Type B pancreatic cell (in vitro differentiated cells): Measurements from ENCODE around the gene RASSF10. TPM values are rescaled to one million over a fixed set of nuclear protein-coding genes. Genes with fewer than 3 reads are reported as not detected.

Experiments
- DNase-seq: peaks from one replicate; pipeline ENCODE4 v3.0.0; 2021; ENCODE audit warnings: mixed read lengths; ENCODE audit not compliant: unreplicated experiment; ENCODE audit errors: extremely low spot score
- H3K27ac Mint-ChIP-seq: 2 replicates; pipeline ENCODE4 v1.8.0; 2021; ENCODE audit warnings: mild to moderate bottlenecking, mixed read lengths
- H3K27me3 Mint-ChIP-seq: 2 replicates; pipeline ENCODE4 v1.8.0; 2021; ENCODE audit warnings: mixed read lengths
- H3K36me3 Mint-ChIP-seq: 2 replicates; pipeline ENCODE4 v1.8.0; 2021; ENCODE audit warnings: mixed read lengths
- H3K4me1 Mint-ChIP-seq: one replicate; pipeline ENCODE4 v1.8.0; 2021; ENCODE audit warnings: mixed read lengths; ENCODE audit not compliant: unreplicated experiment
- H3K4me3 Mint-ChIP-seq: 2 replicates; pipeline ENCODE4 v1.8.0; 2021; ENCODE audit warnings: mild to moderate bottlenecking, mixed read lengths
- H3K9me3 Mint-ChIP-seq: 2 replicates; pipeline ENCODE4 v1.8.0; 2021; ENCODE audit warnings: mixed read lengths
- total RNA-seq: library from RNA; stranded (reverse); gene quantifications from 2 replicates; pipeline ENCODE4 v1.2.1, GENCODE V29; 2021; ENCODE audit warnings: low replicate concordance
- TF ChIP-seq, protein P1 (sequence below): fragments of 200-600 bp; sonication (generic); conservative IDR thresholded peaks from 2 replicates; pipeline ENCODE4 v1.5.0; 2021; ENCODE audit warnings: antibody characterized with exemption, mild to moderate bottlenecking

Gene RASSF10
- total RNA-seq, 1 donor from 2014 or later: 8.6 TPM

DNA sequence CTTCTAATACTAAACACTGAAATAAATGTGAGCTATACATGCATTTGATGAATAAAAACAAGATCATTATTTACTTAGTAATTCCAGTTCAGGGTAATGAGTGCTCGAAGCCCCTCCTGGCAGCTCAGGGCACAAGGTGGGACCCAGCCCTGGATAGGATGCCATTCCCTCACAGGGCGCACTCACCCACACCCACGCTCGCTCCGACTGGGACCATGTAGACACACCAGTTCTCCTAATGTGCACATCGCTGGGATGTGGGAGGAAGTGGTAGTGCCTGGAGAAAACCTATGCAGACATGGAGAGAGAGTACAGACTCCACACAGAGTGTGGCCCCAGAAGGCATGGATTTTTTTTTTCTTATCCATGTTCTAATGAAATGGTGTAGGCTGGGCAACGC lies 44.5 kb upstream of the RASSF10 start:
- peaks cover 3% of the 10 kb centered on the region for H3K27me3 Mint-ChIP-seq
- H3K36me3 Mint-ChIP-seq: no peaks in the 10 kb centered on the region
- no peak overlapping the region for H3K4me3 Mint-ChIP-seq
- no peak overlapping the region for H3K27ac Mint-ChIP-seq
- TF ChIP-seq, protein P1, sequence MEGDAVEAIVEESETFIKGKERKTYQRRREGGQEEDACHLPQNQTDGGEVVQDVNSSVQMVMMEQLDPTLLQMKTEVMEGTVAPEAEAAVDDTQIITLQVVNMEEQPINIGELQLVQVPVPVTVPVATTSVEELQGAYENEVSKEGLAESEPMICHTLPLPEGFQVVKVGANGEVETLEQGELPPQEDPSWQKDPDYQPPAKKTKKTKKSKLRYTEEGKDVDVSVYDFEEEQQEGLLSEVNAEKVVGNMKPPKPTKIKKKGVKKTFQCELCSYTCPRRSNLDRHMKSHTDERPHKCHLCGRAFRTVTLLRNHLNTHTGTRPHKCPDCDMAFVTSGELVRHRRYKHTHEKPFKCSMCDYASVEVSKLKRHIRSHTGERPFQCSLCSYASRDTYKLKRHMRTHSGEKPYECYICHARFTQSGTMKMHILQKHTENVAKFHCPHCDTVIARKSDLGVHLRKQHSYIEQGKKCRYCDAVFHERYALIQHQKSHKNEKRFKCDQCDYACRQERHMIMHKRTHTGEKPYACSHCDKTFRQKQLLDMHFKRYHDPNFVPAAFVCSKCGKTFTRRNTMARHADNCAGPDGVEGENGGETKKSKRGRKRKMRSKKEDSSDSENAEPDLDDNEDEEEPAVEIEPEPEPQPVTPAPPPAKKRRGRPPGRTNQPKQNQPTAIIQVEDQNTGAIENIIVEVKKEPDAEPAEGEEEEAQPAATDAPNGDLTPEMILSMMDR: no peak
- H3K4me1 Mint-ChIP-seq: no peaks in the 10 kb centered on the region
- no peaks in the 10 kb centered on the region for H3K9me3 Mint-ChIP-seq
- DNase-seq: no peak

DNA sequence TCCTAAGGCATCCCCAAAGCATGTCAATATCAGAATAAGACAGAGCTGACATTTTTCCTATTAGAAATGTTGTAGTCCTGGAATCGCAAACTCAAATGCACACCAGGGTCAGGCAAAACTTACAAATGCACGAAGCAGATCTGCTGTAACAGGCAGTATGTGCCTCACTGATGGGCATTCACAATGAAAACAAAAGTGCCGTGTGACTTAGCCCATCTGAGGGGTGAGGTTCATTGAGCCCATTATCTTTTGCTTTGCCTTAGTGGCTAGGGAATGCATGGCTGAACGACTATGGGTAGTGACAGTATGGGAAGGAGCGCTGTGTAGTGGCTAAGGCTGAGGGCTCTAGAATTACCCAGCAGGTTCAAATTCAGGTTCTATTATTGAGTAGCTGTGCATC lies 43.1 kb upstream of the RASSF10 start:
- peaks cover 3% of the 10 kb centered on the region for H3K27me3 Mint-ChIP-seq
- no peak overlapping the region for H3K27ac Mint-ChIP-seq
- no peaks in the 10 kb centered on the region for H3K4me1 Mint-ChIP-seq
- TF ChIP-seq, protein P1: no peak
- no peak for DNase-seq
- H3K4me3 Mint-ChIP-seq: no peak overlapping the region
- no peaks in the 10 kb centered on the region for H3K9me3 Mint-ChIP-seq
- no peaks in the 10 kb centered on the region for H3K36me3 Mint-ChIP-seq

DNA sequence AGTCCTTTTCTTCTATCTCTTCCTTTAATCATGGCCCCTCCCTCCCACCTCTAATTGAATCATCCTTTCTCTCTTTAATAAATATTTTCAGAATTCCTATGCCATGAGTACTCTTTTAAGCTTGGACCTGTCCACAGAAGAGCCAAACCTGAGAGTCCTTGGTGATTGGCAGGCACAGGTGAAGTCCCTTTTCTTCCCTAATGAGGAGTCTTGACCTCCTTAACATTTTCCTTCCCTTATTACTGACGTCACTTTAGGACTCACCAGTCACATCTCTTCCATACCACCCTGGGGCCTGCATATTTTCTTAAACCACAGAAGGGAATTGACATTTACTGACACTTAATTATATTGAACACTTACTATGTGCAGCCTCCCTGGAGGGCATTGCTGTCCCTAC lies 41.0 kb upstream of the RASSF10 start:
- DNase-seq: no peak
- H3K9me3 Mint-ChIP-seq: no peaks in the 10 kb centered on the region
- no peak overlapping the region for H3K27ac Mint-ChIP-seq
- H3K4me1 Mint-ChIP-seq: peaks cover 4% of the 10 kb centered on the region
- peaks cover 3% of the 10 kb centered on the region for H3K27me3 Mint-ChIP-seq
- TF ChIP-seq, protein P1: no peak
- no peaks in the 10 kb centered on the region for H3K36me3 Mint-ChIP-seq
- no peak overlapping the region for H3K4me3 Mint-ChIP-seq

DNA sequence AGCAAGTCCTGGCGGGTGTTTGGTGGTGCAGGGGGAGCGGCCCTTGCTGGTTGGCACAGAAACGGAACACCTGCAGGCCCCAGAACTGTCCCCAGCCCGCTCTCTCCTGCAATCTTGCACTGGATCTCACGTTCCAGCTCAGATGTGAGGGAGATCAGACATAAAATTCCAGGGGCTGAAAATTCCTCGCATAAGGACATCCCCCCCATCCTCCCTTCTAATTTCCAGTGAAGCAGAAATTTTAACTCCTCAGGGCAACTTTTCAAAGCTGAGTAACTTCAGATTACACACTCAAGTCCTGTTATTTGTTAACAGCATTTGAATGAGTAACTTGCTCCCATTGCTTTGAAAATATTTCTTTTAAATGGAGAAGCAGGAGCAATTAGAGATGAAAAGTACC lies 40.3 kb upstream of the RASSF10 start:
- no peak overlapping the region for H3K27ac Mint-ChIP-seq
- H3K27me3 Mint-ChIP-seq: peaks cover 3% of the 10 kb centered on the region
- H3K36me3 Mint-ChIP-seq: no peaks in the 10 kb centered on the region
- TF ChIP-seq, protein P1: no peak
- H3K4me1 Mint-ChIP-seq: peaks cover 4% of the 10 kb centered on the region
- no peaks in the 10 kb centered on the region for H3K9me3 Mint-ChIP-seq
- no peak overlapping the region for H3K4me3 Mint-ChIP-seq
- DNase-seq: no peak

DNA sequence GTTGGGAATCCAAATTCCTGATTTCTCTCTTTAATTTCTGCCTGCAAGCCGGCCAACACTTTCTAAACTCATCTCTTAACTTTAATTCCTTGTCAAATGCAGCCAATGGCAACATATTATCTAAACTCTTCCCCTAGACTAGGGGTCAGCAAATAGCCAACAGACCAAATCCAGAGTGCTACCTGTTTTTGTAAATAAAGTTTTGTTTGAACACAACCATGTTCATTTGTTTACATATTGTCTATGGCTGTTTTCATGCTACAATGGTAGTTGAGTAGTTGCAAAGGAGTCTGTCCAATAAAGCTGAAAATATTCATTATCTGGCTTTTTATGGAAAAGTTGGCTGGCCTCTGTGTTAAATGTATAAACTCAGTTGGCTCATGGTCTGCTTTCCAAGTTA lies 37.2 kb upstream of the RASSF10 start:
- Mint-ChIP-seq H3K4me3 (no peak overlapping the region), H3K27ac (no peak overlapping the region), H3K9me3 (no peaks in the 10 kb centered on the region), H3K4me1 (peaks cover 4% of the 10 kb centered on the region), H3K27me3 (peaks cover 3% of the 10 kb centered on the region), H3K36me3 (no peaks in the 10 kb centered on the region)
- TF ChIP-seq, protein P1: no peak
- no peak for DNase-seq
